Upper lobe of right lung (tissue), 1 donor: Measurements from ENCODE around the gene DPP7. TPM values are rescaled to one million over a fixed set of nuclear protein-coding genes. Genes with fewer than 3 reads are reported as not detected.
"Not testable (repeated sequence)": the region's sequence is repeated elsewhere in the genome, so short reads cannot be mapped to it uniquely, and the experiment has no call there.

Source experiments
- ATAC-seq: fragments of 200-7000 bp; cut with Tn5 transposase; one replicate; pipeline ENCODE4 v1.9.1; 2020; ENCODE audit warnings: mild to moderate bottlenecking, moderate library complexity
- DNase-seq: peaks from one replicate; pipeline ENCODE4 v3.0.0-alpha.2; 2020
- H3K27ac ChIP-seq: fragments of 200-600 bp; one replicate; pipeline ENCODE4 v1.8.0; 2022
- H3K27me3 ChIP-seq: fragments of 200-600 bp; one replicate; pipeline ENCODE4 v1.8.0; 2022; ENCODE audit warnings: mild to moderate bottlenecking
- H3K36me3 ChIP-seq: fragments of 200-600 bp; one replicate; pipeline ENCODE4 v1.8.0; 2022
- H3K4me1 ChIP-seq: fragments of 200-600 bp; one replicate; pipeline ENCODE4 v1.8.0; 2022
- H3K4me3 ChIP-seq: fragments of 200-600 bp; one replicate; pipeline ENCODE4 v1.8.0; 2022; ENCODE audit warnings: mild to moderate bottlenecking
- H3K9me3 ChIP-seq: fragments of 200-600 bp; one replicate; pipeline ENCODE4 v1.8.0; 2022
- CTCF ChIP-seq: fragments of 200-600 bp; IDR thresholded peaks from one replicate; pipeline ENCODE4 v1.8.0; 2022; ENCODE audit warnings: antibody characterized with exemption
- intact Hi-C: fragments of 100-400 bp; cut with DNase I; formaldehyde crosslinking; loops from one replicate; pipeline ENCODE4 v1.11.0; 2022
- total RNA-seq: library from RNA; stranded (reverse); fragmentation: NEBNext Ultra II Directional; extraction: Animal tissue kit (Norgen Biotek cat#: 25700); gene quantifications from one replicate; pipeline ENCODE4 v1.2.1, GENCODE V29; 2021
- donor health status: DM: no; HTN: yes; CAD: no; lungs with severe emphysema.

Gene DPP7
- total RNA-seq, 1 donor from 2014 or later: 183 TPM

GRCh38 chr9:137066096-137066861, 48.3 kb downstream of the DPP7 start:
- no peak for DNase-seq
- Histone ChIP-seq H3K4me3 (no peak overlapping the region), H3K9me3 (no peaks in the 10 kb centered on the region), H3K27me3 (peaks cover 9% of the 10 kb centered on the region), H3K4me1 (peaks cover 6% of the 10 kb centered on the region), H3K36me3 (no peaks in the 10 kb centered on the region), H3K27ac (no peak overlapping the region)
- intact Hi-C loops: no loop called here
- no peak for TF ChIP-seq CTCF
- ATAC-seq: no peak

GRCh38 chr9:137065336-137065967, 49.1 kb downstream of the DPP7 start:
- no peaks in the 10 kb centered on the region for H3K36me3 ChIP-seq

GRCh38 chr9:137064880-137065164, 49.7 kb downstream of the DPP7 start:
- no peak for ATAC-seq
- peaks cover 9% of the 10 kb centered on the region for H3K27me3 ChIP-seq
- H3K4me3 ChIP-seq: no peak overlapping the region
- no peak for TF ChIP-seq CTCF
- H3K4me1 ChIP-seq: no peaks in the 10 kb centered on the region
- H3K9me3 ChIP-seq: no peaks in the 10 kb centered on the region
- intact Hi-C loops: no loop called here
- H3K27ac ChIP-seq: no peak overlapping the region
- H3K36me3 ChIP-seq: no peaks in the 10 kb centered on the region
- DNase-seq: no peak

More at GRCh38 chr9:137065336-137065967, 49.1 kb downstream of the DPP7 start:
- H3K9me3 ChIP-seq: no peaks in the 10 kb centered on the region
- no peak overlapping the region for H3K27ac ChIP-seq
- H3K4me3 ChIP-seq: no peak overlapping the region
- intact Hi-C loops: no loop called here
- no peak for TF ChIP-seq CTCF
- no peak for ATAC-seq
- no peaks in the 10 kb centered on the region for H3K4me1 ChIP-seq
- peaks cover 9% of the 10 kb centered on the region for H3K27me3 ChIP-seq
- no peak for DNase-seq

- peaks cover 5% of the 10 kb centered on the region for H3K27me3 ChIP-seq
- DNase-seq (peak; percentile 87), ATAC-seq (peak; percentile 84)
- H3K36me3 ChIP-seq: no peaks in the 10 kb centered on the region
- no peak overlapping the region for H3K4me3 ChIP-seq
- TF ChIP-seq CTCF: peak; percentile 97
- no peak overlapping the region for H3K27ac ChIP-seq
- no peaks in the 10 kb centered on the region for H3K9me3 ChIP-seq
- intact Hi-C loops: no loop called here
- H3K4me1 ChIP-seq: no peaks in the 10 kb centered on the region
These were observed 50.3 kb downstream of the DPP7 start for GRCh38 chr9:137064027-137064879.

- no peaks in the 10 kb centered on the region for H3K27me3 ChIP-seq
- ATAC-seq (no peak), DNase-seq (no peak)
- H3K4me1 ChIP-seq: no peaks in the 10 kb centered on the region
- no peak overlapping the region for H3K27ac ChIP-seq
- intact Hi-C loops: no loop called here
- TF ChIP-seq CTCF: no peak
- H3K4me3 ChIP-seq: no peak overlapping the region
- no peaks in the 10 kb centered on the region for H3K9me3 ChIP-seq
- H3K36me3 ChIP-seq: no peaks in the 10 kb centered on the region
These were observed 51.1 kb downstream of the DPP7 start for GRCh38 chr9:137063311-137064026.

GRCh38 chr9:137062798-137063197, 51.7 kb downstream of the DPP7 start:
- H3K4me1 ChIP-seq, H3K27ac ChIP-seq, H3K36me3 ChIP-seq, H3K4me3 ChIP-seq, DNase-seq, H3K9me3 ChIP-seq, H3K27me3 ChIP-seq, intact Hi-C loops, ATAC-seq: not testable (repeated sequence)
